HPDE6-E6E7 (cell line): Measurements from ENCODE around the gene PRLHR.

Experiments used
- DNase-seq: peaks from one replicate; pipeline ENCODE4 v3.0.0; 2011; ENCODE audit warnings: missing footprints; ENCODE audit errors: extremely low spot score

The PRLHR gene

GRCh38 chr10:118563373-118563890 lies 32.0 kb downstream of the PRLHR start:
- DNase-seq: no peak

- DNase-seq: no peak
Measured at GRCh38 chr10:118562851-118563250, 32.6 kb downstream of the PRLHR start.

- DNase-seq: no peak
Measured at GRCh38 chr10:118557946-118558345, 37.5 kb downstream of the PRLHR start.

- DNase-seq: no peak
Measured at GRCh38 chr10:118551535-118552100, 43.8 kb downstream of the PRLHR start.

GRCh38 chr10:118547282-118547681 lies 48.2 kb downstream of the PRLHR start:
- DNase-seq: no peak

- DNase-seq: no peak
Measured at GRCh38 chr10:118546479-118546878, 49.0 kb downstream of the PRLHR start.

- no peak for DNase-seq
Measured at GRCh38 chr10:118545381-118545780, 50.1 kb downstream of the PRLHR start.

- DNase-seq: no peak
Measured at GRCh38 chr10:118544401-118544948, 51.0 kb downstream of the PRLHR start.

- peak; percentile 73 for DNase-seq
Measured at GRCh38 chr10:118543714-118544400, 51.6 kb downstream of the PRLHR start.

- DNase-seq: no peak
Measured at GRCh38 chr10:118542745-118543144, 52.7 kb downstream of the PRLHR start.

- no peak for DNase-seq
Measured at GRCh38 chr10:118542205-118542604, 53.2 kb downstream of the PRLHR start.

- no peak for DNase-seq
Measured at GRCh38 chr10:118541718-118542117, 53.7 kb downstream of the PRLHR start.
